HG03060 (cell line): ENCODE results near the gene MTCH1.
"Not testable (repeated sequence)": the region's sequence is repeated elsewhere in the genome, so short reads cannot be mapped to it uniquely, and the experiment has no call there.

Source experiments
- ATAC-seq: cut with Tn5 transposase; IDR thresholded peaks from one replicate; pipeline ENCODE4 v1.9.1; 2021; ENCODE audit warnings: low read depth, moderate number of reproducible peaks; ENCODE audit not compliant: unreplicated experiment

Gene MTCH1

GRCh38 chr6:36955136-36955535 is 30.9 kb downstream of the MTCH1 start:
- no peak for ATAC-seq

GRCh38 chr6:36954262-36954931 is 31.6 kb downstream of the MTCH1 start, which contains the start of gene PI16:
TSS of gene PI16 (plus strand) at chr6:36954738. CDS start at chr6:36954761, 23 bp downstream.
- no peak for ATAC-seq

- no peak for ATAC-seq
Observed at GRCh38 chr6:36953931-36954261, 32.1 kb downstream of the MTCH1 start.

DNA sequence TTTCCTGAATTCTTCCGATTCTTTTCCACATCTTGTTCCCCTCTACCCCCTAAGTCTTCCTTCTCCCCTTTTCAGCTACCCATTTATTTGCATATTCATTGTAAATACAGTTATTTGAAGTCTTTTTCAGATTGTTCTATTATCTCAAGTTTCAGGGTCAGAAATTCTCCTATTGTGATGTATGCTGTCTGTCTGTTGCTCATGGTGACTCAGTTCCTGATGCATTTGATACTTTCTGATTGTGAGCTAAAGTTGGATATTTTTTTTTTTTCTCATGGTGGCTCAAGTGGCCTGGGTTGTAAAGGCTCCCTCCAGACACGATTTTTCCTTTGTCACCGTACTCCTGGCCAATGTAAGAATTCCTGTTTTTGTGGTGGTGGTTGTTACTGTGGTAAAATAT is 36.4 kb downstream of the MTCH1 start:
- no peak for ATAC-seq

DNA sequence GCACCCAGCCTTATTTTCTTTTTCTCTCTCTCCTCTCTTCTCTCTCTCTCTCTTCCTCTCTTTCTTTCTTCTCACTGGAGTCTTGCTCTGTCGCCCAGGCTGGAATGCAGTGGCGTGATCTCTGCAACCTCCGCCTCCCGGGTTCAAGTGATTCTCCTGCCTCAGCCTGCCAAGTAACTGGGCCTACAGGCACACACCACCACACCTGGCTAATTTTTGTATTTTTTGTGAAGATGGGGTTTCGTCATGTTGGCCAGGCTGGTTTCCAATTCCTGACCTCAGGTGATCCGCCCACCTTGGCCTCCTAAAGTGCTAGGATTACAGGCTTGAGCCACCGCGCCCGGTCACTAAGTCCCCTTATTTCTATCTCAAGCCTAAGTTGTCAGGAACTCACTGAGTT is 36.9 kb downstream of the MTCH1 start:
- not testable (repeated sequence) for ATAC-seq

DNA sequence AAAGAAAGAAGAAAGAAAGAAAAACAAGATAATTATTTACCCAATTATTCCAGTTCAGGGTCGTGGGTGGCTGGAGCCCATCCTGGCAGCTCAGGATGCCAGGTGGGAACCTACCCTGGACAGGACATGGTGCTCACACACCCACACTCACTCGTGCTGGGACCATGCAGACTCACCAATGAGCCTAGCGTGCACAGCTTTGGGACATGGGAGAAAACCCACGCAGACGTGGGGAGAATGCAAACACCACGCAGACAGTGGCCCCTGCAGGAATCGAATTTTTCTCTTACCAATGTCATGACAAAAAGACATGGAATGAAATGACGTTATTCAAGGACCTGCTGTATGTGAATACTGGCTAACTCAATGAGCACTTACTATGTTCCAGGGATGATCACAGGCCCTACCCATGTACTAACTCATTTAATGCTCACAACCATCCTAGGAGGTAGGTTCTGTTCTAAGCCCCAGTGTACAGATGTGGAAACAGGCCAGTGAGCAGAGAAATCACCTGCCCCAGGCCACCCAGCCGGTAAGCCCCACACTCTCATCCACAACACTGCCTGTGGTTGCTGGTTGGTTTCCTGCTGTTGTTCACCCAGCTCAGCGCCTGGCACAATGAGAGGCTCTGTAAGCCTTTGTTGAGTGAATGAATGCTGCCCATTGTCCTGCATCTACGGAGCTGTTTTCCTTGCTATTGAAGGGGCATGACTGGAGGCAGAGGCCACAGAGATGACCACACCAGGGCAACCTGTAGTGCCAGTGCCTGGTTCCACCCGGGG is 38.2 kb downstream of the MTCH1 start:
- ATAC-seq = no peak

DNA sequence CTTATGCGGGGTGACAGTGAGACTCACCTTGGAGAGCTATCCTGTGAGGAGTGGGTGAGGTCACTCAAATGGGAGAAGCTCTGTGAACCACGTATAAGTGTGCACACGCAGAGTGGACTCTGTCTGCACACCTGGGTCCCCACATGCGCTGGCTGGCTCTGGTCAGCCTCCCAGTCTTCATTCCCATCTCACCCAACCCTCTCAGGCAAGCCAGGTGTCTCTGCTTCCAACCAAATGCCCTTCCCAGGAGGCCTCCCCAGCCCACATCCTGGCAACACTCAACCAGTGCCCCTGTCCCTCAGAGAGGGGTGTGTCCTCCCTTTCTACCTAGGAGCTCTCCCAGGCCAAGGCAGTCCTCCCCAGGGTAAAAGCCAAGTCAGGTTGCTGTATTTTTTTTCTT is 39.5 kb downstream of the MTCH1 start:
- ATAC-seq = no peak

GRCh38 chr6:36945301-36945700 is 40.7 kb downstream of the MTCH1 start:
- ATAC-seq = no peak

DNA sequence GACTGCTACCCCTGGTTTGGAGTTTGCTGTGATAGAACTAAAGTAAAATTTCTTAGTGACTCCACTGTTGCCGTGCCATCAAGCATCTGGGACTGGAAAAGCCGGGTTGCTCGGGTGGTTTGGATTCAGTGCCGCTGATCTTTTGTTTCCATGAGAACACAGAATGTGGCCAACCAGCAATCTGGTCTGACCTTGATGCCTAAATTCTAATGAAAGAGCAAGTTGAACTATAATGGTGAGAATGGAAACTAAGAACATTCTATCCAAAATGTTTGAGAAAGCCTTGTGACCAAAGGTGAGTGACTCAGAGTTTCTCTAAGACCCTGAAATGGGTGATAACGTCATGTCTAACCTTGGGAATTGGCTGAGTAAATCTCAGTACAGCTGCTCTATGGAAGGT is 41.3 kb downstream of the MTCH1 start:
- ATAC-seq = no peak

GRCh38 chr6:36942329-36942728 is 43.7 kb downstream of the MTCH1 start:
- not testable (repeated sequence) for ATAC-seq

GRCh38 chr6:36941561-36941960 is 44.4 kb downstream of the MTCH1 start:
- ATAC-seq = not testable (repeated sequence)

- ATAC-seq = no peak
Observed at GRCh38 chr6:36940027-36940426, 46.0 kb downstream of the MTCH1 start.

DNA sequence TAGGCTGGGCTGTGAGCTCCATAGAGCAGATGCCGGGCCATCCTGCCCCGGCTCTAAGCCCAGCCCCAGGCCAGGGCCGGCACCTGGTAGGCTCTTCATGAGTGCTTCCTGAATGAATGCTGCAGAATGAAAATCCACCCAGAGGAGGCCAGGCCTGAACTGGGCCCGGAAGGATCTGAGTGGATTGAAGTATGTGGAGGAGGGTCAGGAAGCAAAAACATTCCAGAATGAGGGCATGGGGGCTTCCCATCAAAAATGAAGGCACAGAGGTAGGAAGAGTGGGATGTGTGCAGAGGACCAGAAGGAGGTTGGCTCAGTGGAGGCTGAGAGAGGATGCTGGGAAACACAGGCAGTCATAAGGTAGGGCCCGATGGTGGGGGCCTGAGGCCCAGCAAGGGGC is 47.0 kb downstream of the MTCH1 start:
- not testable (repeated sequence) for ATAC-seq

DNA sequence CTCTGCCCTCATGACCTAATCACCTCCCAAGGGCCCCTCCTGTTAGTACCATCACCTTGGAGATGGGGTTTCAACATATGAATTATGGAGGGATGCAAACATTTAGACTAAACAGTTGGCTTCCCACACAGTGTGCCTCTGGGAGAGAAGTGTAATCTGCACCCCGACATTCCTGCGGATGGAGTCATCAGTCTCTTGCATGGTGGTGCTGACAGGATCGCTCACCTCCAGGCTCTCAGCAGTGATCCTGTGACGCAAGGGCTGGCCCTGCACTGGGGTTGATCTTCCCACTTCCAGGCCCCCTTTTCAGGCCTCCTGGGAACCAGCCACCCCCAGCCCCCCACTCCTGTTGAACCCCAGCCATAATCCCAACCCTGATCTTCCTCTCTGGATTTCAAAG is 47.5 kb downstream of the MTCH1 start:
- no peak for ATAC-seq

DNA sequence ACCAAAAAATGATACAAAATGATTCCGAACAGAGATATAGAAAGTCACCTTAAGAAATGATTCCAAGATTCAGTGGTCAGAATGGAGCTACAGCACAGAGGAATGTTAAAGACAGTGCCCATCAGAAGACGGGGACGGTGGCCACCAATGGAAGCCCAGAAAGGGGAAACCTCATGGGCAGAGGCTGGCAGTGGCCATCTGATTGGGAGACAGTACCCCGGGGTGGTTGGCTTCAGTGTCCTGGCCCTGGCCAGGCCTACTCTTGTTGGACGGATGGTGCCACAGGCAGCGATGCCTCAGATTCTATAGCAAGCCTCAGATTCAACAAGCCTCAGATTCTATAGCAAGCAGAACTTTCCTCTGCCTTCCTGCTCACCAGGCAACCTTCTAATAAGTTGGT is 48.1 kb downstream of the MTCH1 start:
- ATAC-seq = no peak

GRCh38 chr6:36936824-36937223 is 49.2 kb downstream of the MTCH1 start:
- ATAC-seq = no peak

DNA sequence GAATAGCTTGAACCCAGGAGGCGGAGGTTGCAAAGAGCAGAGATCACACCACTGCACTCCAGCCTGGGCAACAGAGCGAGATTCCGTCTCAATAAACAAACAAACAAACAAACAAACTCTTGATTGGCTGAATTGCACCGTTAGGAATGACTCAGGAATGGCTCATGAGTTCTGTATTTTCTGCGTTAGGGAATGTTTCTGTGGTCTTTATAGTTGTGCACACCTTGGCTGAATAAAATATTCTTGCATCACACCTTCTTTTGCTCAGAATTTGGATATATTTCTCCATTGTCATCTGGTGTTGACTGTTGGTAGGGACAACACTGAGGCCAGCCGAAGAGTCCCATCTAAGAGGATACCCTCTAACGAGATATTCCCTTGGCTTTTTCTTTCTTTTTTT is 51.1 kb downstream of the MTCH1 start:
- ATAC-seq = no peak

DNA sequence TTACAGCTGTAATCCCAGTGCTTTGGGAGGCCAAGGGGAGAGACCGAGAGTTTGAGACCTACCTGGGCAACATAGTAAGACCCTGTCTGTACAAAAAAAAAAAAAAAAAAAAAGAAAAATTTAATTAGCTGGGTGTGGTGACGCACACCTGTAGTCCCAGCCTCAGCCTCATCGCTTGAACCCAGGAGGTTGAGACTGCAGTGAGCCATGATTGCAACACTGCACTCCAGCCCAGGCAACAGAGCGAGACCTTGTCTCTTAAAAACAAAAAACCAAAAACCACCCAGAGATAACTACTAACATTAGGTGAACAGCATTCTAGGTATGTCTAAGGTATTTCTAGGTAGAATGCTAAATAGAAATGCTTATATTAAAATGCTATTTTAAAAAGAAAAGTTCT is 52.5 kb downstream of the MTCH1 start:
- no peak for ATAC-seq

DNA sequence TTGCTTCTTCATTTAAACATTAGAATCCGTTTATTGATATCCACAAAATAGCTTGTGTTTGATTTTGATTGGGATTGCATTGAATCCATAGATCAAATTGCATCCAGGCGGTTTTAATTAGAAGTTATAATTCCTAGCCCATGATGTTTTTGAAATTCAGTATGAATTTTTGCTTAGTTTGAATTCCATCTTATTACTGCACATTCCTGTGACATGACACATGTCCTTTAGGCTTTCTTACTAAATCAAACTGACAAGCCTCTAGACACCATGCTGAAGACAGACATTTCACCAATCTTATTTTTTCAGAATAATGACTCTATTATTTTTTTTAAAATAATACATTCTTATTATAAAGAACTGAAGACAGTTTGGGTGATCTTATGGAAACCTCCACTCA is 52.9 kb downstream of the MTCH1 start:
- no peak for ATAC-seq

GRCh38 chr6:36930483-36930882 is 55.5 kb downstream of the MTCH1 start:
- ATAC-seq = no peak

DNA sequence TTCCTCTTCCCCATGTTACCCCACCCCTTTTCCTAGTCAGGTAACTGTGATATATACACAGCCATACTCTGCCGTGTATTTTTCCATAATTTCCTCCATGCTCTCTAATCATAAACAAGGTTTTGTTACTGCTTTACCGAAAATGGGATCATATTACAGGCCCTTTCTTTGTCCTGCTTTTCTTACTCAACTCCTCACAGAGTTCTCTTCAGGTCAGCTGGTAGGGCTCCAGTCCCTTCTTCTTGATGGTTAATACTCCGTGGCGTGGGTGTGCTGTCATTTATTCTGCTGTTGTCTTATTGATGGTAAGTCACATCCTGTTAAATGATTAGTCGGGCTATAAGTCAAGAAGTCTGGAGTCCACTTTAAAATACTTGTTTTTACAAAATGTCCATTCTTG is 56.4 kb downstream of the MTCH1 start:
- ATAC-seq = no peak

GRCh38 chr6:36929152-36929551 is 56.8 kb downstream of the MTCH1 start:
- ATAC-seq = no peak
